Urinary bladder (tissue), 4 donors: ENCODE data around the gene GXYLT2. TPM values are rescaled to one million over a fixed set of nuclear protein-coding genes. Genes with fewer than 3 reads are reported as not detected.
A peak's percentile ranks its signal among the peaks of the same experiment; 100 is the strongest.
"Not testable (repeated sequence)": the region's sequence is repeated elsewhere in the genome, so short reads cannot be mapped to it uniquely, and the experiment has no call there.

Experiments
- DNase-seq: peaks from one replicate; pipeline ENCODE4 v3.0.0-alpha.2; 2015; ENCODE audit errors: extremely low spot score
- H3K27ac ChIP-seq: one replicate; pipeline ENCODE4 v1.5.1; 2013; ENCODE audit warnings: low read depth, mild to moderate bottlenecking, moderate library complexity
- H3K36me3 ChIP-seq: one replicate; pipeline ENCODE4 v1.6.1; 2013; ENCODE audit warnings: mild to moderate bottlenecking, moderate library complexity; ENCODE audit not compliant: insufficient read depth
- H3K4me1 ChIP-seq: one replicate; pipeline ENCODE4 v1.6.1; 2013; ENCODE audit warnings: mild to moderate bottlenecking, moderate library complexity; ENCODE audit not compliant: insufficient read depth
- H3K4me3 ChIP-seq: one replicate; pipeline ENCODE4 v1.5.1; 2013; ENCODE audit warnings: low read depth, low read length
- WGBS: extraction: QIAGEN DNeasy Blood & Tissue Kit; methylation state at CpG from one replicate; pipeline ENCODE4 v1.1.7; 2013; 5-methylcytosine and 5-hydroxymethylcytosine counted together
- polyA plus RNA-seq: library from polyadenylated mRNA; stranded (reverse); fragments of 200-250 nt; gene quantifications from one replicate; pipeline ENCODE4 v1.2.3, GENCODE V29; 2013
- total RNA-seq: library from RNA; depleted of rRNA; stranded (reverse); fragments of >200 nt; gene quantifications from one replicate; pipeline ENCODE4 v1.2.3, GENCODE V29; 2014
- donor health status: healthy with polysubstance abuse.
- donor health status: healthy.

GXYLT2 gene
- total and polyA plus RNA-seq, 2 donors, result 2.6 to 71.5 TPM

DNA sequence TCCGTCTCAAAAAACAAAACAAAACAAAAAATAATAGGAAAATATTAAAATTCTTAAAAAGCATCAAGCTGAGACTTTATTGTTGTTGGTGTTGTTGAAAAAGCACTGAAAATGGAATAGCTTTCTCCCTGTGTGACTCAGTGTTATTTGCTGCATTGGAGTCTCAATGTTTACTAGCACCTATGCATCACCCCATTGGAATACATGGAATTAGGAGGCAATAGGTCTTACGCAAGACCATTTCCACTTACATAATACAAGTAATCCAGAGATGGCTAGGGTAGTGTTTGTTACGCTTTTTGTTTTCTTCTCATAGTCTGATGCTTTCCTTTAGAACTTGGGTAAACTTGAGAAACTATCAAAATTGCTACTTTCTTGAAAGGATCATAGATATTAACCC is 15.2 kb downstream of the GXYLT2 start:
- no peaks in the 10 kb centered on the region for H3K4me1 ChIP-seq
- H3K4me3 ChIP-seq, result no peak overlapping the region
- no peak for DNase-seq
- 81% methylated on average over 3 of the region's 3 CpGs for WGBS
- no peaks in the 10 kb centered on the region for H3K36me3 ChIP-seq
- H3K27ac ChIP-seq, result peak overlapping the region; percentile 5

DNA sequence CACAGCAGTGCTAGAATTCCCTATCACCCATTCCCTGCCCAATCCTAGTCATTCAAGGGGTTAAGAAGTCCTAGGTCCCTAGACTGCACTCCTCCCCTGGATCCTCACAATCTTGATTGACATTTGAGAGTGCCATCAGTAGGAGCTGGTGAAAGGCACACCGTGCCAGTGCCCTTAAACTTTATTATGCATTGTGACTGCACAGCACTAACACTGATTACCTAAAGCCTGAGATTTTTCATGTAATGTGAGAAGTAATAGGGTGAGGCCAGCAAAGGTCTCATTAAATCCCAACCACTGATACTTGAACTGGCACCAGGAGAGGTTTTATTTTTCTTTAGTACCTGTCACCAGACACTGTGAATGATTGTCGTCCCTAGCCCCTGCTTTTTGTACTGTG is 16.3 kb downstream of the GXYLT2 start:
- no peak for DNase-seq
- no peaks in the 10 kb centered on the region for H3K4me1 ChIP-seq
- H3K36me3 ChIP-seq, result no peaks in the 10 kb centered on the region
- 75% methylated on average over 2 of the region's 2 CpGs for WGBS
- H3K4me3 ChIP-seq, result no peak overlapping the region
- H3K27ac ChIP-seq, result no peak overlapping the region

DNA sequence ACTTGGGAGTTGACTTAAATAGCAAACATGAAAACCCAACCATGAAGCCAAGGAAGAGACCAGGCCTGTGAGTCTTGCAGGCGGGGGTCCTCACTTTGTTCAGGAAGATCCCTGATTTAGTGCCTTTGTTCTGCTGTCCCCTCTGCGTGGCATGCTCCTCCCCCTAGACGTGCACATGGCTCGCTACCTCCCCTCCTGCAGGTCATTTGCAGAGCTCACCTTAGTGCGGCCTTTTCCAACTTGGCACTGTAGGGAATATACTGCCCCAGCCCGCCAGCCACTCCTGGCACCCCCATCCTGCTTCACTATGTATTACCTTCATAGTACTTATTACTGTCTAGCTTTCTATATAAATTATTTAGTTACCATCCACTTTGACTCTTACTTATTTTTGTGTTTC is 18.3 kb downstream of the GXYLT2 start:
- Histone ChIP-seq H3K4me3 (no peak overlapping the region), H3K36me3 (no peaks in the 10 kb centered on the region), H3K4me1 (no peaks in the 10 kb centered on the region), H3K27ac (no peak overlapping the region)
- 88% methylated on average over 6 of the region's 6 CpGs for WGBS
- DNase-seq, result no peak

DNA sequence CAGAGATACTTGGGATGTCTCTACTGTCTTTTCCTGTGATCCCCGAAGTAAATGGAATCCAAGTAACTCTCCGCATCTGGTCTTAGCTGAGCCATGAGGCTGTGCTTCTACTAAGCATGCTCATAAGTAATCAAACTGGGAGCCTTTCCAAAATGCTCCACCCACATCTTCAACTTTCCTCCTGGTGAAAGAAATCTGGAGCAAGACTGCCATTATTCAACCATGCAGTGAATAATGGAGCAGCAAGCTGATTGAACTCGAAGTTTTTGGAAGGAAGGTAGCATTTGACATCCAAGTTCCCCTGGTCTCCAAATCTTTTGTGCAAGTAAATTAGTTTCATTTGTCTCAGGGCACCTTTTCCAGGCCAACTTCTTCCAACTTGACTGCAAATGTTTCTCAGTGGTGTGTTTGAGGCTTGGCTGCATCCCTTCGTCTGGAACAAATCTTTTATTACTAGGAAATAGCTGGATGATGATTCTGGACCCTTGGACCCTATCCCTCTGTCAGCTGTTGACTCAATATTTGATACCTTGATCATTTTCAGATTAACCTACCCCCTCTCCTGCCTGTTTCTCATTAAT is 19.4 kb downstream of the GXYLT2 start:
- peak; percentile 76 for DNase-seq
- Histone ChIP-seq H3K27ac (no peak overlapping the region), H3K4me1 (no peaks in the 10 kb centered on the region), H3K4me3 (no peak overlapping the region), H3K36me3 (no peaks in the 10 kb centered on the region)
- 48% methylated on average over 4 of the region's 4 CpGs for WGBS

DNA sequence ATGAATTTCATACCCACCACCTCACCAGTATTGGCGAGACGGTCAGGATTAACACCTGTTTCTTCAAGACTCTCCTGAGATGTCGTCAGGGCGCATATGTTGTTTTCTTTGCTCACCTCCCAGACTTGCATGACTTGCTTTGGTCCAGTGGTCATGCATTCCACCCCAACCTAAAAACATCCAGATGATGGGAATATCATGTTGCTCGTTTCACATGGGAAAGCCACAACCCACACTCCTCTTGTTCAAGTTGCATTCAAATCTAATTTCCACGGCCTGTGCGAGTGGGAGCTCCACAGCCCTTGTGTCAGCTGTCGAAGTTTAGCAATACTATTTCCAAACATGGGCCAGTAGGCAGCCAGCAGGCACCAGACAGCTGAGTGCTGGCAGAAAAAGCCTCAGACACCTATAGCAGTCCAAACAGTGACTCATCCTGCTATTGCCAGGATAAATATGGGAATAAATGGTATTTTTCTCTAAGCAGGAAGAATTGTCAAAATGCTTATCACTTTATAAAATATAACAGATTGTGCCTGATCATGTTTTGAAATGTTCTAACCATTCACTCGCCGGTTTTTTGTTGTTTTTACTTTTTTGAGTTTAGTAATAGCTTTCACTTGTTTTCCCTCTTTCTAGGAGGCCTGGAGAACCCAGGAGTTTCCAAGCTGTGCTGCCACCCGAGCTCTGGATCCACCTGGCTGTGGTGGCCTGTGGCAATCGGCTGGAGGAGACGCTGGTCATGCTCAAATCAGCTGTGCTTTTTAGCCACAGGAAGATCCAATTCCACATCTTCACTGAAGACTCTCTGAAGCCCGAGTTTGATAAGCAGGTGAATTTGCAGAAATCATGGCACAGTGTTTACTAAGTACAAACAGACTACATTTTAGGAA is 20.1 kb downstream of the GXYLT2 start:
- H3K36me3 ChIP-seq, result no peaks in the 10 kb centered on the region
- H3K4me3 ChIP-seq, result no peak overlapping the region
- no peak for DNase-seq
- WGBS, result 59% methylated on average over 14 of the region's 14 CpGs
- no peak overlapping the region for H3K27ac ChIP-seq
- H3K4me1 ChIP-seq, result no peaks in the 10 kb centered on the region

DNA sequence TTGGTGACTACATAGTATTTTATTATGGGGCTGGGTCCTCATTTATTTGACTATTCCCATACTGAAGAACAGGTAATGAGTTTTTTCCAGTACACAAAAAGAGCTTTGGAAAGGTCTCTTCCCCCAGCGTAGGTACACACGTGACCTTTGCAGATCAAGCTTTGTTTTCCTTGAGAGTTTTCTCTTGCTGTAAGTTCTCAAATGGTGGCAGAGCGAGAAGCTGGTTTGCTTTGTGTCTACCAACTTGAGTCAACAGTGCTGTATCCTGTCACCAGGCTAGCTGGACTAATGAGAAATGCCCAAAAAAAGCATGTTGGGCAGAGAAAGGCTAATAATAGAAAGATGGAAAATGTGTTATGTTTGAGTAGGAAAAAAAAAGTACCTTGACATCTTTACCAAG is 21.7 kb downstream of the GXYLT2 start:
- Histone ChIP-seq H3K36me3 (no peaks in the 10 kb centered on the region), H3K27ac (no peak overlapping the region), H3K4me1 (no peaks in the 10 kb centered on the region), H3K4me3 (no peak overlapping the region)
- whole genome bisulfite sequencing, result 97% methylated on average over 3 of the region's 3 CpGs
- no peak for DNase-seq

DNA sequence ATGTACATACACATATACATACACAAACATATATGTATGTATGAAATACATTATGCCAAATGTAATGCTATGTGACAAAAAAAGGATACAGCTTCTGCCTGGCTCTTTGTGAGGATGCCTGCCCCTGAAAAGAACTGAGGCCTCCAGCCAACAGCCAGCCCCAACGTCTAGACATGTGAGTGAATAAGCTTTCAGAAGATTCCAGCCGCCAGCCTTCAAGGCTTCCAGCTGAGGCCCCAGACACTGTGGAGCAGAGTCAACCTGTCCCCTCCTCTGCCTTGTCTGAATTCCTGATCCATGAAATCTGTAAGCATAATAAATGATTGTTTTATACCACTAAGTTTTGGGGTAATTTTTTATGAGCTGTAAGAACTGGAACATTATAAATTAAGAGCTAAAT is 24.7 kb downstream of the GXYLT2 start:
- 54% methylated on average over 2 of the region's 2 CpGs for WGBS
- Histone ChIP-seq H3K36me3 (no peaks in the 10 kb centered on the region), H3K27ac (no peak overlapping the region), H3K4me3 (no peak overlapping the region), H3K4me1 (no peaks in the 10 kb centered on the region)
- DNase-seq, result no peak

DNA sequence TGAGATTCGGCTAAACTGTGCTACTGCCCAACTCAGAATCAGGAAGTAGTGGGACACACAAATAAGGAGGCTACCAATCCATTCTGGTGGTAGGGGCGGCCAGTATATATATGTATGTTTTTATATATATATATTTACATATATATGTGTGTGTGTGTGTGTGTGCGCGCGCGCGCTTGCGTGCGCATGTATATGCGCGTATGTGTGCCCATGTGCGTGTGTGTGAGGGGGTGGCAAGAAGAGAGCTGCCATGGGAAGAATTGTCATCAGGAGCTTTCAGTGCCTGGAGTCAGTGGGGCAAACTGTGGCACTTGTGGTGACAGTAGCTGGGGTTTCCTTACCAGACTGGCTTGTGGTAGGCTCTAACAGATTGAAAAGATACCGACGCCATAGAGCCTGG is 26.5 kb downstream of the GXYLT2 start:
- Histone ChIP-seq H3K4me3 (no peak overlapping the region), H3K4me1 (no peaks in the 10 kb centered on the region), H3K27ac (no peak overlapping the region), H3K36me3 (no peaks in the 10 kb centered on the region)
- no peak for DNase-seq
- WGBS, result 98% methylated on average over 14 of the region's 14 CpGs

DNA sequence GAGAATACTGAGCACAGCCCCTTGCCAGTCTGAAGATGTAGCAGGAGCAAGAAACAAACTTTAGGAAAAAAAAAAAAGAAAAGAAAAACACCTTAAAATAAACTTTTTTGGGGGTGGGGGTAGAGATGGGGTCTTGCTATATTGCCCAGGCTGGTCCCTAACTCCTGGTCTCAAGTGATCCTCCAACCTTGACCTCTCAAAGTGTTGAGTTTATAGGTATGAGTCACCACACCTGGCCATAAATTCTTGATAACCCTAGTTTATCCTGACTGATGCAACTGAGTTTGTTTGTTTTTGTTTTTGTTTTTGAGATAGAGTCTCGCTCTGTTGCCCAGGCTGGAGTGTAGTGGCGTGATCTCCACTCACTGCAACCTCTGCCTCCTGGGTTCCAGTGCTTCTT is 28.4 kb downstream of the GXYLT2 start:
- DNase-seq, result no peak
- Histone ChIP-seq H3K4me1 (no peaks in the 10 kb centered on the region), H3K4me3 (no peak overlapping the region), H3K36me3 (no peaks in the 10 kb centered on the region), H3K27ac (no peak overlapping the region)
- WGBS, result 82% methylated on average over 2 of the region's 2 CpGs

DNA sequence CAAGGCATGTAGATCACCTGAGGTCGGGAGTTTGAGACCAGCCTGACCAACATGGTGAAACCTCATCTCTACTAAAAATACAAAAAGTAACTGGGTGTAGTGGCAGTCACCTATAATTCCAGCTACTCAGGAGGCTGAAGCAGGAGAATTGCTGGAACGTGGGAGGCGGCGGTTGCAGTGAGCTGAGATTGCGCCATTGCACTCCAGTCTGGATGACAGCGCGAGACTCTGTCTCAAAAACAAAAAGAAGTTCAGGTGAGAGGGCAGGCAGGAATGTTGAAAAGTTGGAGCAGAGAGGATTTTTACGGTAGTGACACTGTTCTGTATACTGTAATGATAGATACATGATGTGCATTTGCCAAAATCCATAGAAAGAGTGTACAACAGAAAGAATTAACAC is 31.7 kb downstream of the GXYLT2 start:
- DNase-seq, result no peak
- WGBS, result 96% methylated on average over 8 of the region's 8 CpGs
- Histone ChIP-seq H3K27ac (no peak overlapping the region), H3K4me1 (no peaks in the 10 kb centered on the region), H3K4me3 (no peak overlapping the region), H3K36me3 (no peaks in the 10 kb centered on the region)

DNA sequence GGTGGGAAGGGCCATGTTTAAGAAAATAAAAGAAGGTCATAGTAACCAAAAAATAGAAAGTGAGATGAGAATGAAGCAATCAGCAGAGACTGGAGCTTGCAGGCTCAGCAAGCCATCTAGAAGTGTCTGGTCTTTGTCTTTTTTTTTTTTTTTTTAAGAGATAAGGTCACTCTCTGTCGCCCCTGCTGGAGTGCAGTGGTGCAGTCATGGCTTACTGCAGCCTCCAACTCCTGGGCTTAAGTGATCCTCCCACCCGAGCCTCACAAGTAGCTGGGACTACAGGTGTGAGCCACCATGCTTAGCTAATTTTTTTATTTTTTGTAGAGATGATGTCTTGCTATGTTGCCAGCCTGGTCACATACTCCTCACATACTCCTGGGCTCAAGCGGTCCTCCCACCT is 36.2 kb downstream of the GXYLT2 start:
- WGBS, result 94% methylated on average over 3 of the region's 3 CpGs
- Histone ChIP-seq H3K36me3 (no peaks in the 10 kb centered on the region), H3K4me1 (no peaks in the 10 kb centered on the region), H3K4me3 (no peak overlapping the region), H3K27ac (no peak overlapping the region)
- no peak for DNase-seq

DNA sequence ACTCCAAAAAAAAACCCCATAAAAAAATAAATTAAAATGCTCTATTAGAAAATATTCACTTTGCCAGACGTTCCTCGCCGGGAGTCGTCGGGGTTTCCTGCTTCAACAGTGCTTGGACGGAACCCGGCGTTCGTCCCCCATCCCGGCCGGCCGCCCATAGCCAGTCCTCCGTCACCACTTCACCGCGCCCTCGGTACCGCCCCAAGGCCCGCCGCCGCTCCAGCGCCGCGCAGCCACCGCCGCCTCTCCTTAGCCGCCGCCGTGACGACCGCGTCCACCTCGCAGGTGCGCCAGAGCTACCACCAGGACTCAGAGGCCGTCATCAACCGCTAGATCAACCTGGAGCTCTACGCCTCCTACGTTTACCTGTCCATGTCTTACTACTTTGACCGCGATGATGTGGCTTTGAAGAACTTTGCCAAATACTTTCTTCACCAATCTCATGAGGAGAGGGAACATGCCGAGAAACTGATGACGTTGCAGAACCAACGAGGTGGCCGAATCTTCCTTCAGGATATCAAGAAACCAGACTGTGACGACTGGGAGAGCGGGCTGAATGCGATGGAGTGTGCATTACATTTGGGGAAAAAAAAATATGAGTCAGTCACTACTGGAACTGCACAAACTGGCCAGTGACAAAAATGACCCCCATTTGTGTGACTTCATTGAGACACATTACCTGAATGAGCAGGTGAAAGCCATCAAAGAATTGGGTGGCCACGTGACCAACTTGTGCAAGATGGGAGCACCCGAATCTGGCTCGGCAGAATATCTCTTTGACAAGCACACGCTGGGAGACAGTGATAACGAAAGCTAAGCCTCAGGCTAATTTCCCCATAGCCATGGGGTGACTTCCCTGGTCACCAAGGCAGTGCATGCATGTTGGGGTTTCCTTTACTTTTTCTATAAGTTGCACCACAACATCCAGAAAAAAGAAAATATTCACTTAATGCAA is 41.2 kb downstream of the GXYLT2 start:
- WGBS, result 83% methylated on average over 51 of the region's 51 CpGs
- not testable (repeated sequence) for H3K36me3 ChIP-seq, H3K4me1 ChIP-seq, DNase-seq, H3K27ac ChIP-seq, H3K4me3 ChIP-seq

DNA sequence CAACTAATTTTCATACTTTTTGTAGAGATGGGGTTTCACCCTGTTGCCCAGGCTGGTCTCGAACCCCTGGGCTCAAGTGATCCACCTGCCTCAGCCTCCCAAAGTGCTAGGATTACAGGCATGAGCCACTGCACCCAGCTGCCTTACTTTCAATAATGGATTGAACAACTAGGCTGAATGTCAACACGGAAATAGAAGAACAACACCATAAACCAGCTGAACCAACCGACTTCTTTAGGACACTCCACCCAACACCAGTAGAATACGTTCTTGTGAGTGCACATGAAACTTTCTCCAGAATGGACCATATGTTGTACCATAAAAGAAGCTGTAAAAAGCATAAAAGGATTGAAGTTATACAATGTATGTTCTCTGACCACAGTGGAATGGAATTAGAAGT is 42.9 kb downstream of the GXYLT2 start:
- Histone ChIP-seq H3K4me3 (no peak overlapping the region), H3K36me3 (no peaks in the 10 kb centered on the region), H3K4me1 (no peaks in the 10 kb centered on the region), H3K27ac (no peak overlapping the region)
- no peak for DNase-seq
- 97% methylated on average over 4 of the region's 4 CpGs for WGBS

DNA sequence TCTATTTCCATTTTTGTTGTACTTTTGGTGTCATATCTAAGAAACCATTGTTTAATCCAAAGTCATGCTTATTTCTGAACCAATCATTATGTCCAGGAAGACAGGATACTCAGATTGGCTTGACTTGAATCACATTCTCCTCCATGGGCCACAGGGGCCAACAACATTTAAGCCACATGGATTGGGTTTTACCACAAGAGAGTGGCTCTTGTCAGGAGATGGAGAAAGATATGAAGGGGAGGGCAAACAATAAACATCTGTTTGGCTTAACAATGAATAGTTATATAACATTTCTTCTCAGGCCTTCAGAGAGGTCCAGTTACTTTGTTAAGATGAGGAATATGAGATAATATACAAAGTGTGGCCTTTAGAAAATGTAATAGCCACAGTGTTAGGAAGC is 44.6 kb downstream of the GXYLT2 start:
- no peak for DNase-seq
- H3K4me1 ChIP-seq, result no peaks in the 10 kb centered on the region
- no peak overlapping the region for H3K4me3 ChIP-seq
- H3K27ac ChIP-seq, result no peak overlapping the region
- H3K36me3 ChIP-seq, result no peaks in the 10 kb centered on the region
